ENCODE results near the gene DMAC2.
"Not testable (repeated sequence)": the region's sequence is repeated elsewhere in the genome, so short reads cannot be mapped to it uniquely, and the experiment has no call there.

DMAC2 gene

DNA sequence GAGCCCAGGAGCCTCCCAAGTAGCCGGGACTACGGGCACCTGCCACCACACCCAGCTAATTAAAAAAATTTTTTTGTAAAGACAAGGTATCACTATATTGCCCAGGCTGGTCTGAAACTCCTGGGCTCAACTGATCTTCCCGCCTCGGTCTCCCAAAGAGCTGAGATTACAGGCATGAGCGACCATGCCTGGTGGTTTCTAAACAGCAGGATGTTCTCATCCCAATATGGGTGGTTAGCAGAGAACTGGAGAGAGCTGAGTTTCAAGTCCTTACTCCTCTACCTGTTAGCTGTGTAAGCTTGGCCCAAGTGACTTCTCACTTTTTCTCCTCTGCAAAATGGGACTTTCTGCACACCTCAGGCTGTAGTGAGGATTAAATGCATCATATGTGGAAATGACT is 55.4 kb downstream of the DMAC2 start:
- TF ChIP-seq ZNF274 (IDR thresholded peaks at IDR 0.05; ENCODE audit: low read depth, low read length) = no peak

GRCh38 chr19:41381536-41381935 is 58.2 kb downstream of the DMAC2 start:
- H3K4me3 ChIP-seq (ENCODE audit: low read length) = not testable (repeated sequence)

More for the DNA sequence above, 55.4 kb downstream of the DMAC2 start:
- H3K4me3 ChIP-seq (ENCODE audit: low read length) = no peak overlapping the region

All from GM08714 (cell line).